ENCODE data around the gene RNF6.

RNF6 gene

DNA sequence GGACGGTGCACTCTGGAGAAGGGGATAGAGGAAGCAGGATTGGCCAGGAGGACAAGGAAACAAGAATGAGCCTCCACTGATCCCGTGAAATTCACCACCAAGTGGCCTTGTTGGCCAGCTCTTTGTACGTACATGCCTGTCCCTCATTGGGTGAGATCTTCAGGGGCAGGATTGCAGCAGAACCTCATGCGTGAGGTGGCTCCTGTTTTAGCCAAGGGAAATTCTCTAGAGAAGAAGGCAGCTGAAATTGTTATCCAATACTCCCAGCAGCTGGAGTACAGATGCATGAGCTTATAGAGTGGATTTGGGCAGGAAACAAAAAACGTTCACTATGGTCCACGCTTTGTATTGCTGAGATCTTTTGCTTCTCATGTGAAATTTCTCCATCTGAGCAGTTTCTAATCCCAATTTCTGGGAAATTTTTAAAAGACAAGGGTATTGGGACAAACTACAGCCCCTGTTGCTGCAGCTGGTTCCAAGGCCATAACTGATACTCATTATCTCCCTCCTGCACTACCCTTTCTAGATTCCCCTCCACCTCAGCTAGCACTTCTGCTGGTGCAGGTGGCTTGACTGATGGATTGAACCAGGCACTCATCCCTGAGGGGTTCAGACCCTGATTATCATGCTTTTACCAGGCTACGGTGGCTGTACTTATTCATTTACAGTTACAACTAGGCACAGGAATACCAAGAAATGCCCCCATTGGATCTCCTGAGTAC lies 3.9 kb upstream of the RNF6 start:
- DNase-seq = no peak

GRCh38 chr13:26222520-26223046 lies 469 bp upstream of the RNF6 start:
- DNase-seq = no peak

GRCh38 chr13:26221399-26221720 lies 754 bp downstream of the RNF6 start:
- DNase-seq = no peak

- DNase-seq = no peak
These were observed 1.5 kb downstream of the RNF6 start for GRCh38 chr13:26220575-26220974.

DNA sequence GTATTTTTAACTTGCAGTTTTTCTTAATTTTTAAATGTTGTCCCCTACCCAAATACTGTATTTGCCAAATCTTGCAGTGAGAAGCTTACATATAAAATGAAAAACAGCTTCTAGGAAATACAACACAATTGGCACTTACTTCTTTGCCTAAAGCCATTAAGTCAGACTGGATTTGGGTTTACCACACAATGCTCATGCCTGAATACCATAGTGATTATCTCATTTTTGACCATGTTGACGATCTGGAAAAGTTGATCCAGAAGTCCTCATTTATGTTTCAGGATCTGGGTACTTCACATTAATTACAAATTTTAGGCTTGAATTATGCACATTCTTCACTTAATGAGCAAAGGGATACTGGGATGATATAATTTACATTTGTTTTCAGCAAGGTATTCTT lies 2.4 kb downstream of the RNF6 start:
- DNase-seq = no peak

DNA sequence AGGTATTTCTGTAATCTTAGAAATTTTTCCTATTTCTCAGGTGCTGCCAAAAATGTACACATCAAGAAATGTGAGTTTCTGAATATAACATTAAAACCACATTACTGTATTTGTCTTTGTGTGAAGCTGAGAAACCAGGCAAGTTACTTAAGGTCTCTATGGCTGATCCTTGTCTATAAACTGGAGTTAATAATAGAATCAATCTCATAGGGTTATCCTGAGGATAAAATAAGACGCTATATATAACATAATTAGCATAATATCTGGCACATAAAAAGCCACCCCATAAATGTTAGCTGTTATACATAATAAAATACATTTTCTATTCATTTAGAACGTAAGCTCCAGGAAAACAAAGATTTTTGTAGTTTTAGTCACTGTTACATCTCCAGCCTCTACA lies 6.1 kb downstream of the RNF6 start:
- no peak for DNase-seq

GRCh38 chr13:26213982-26214381 lies 8.1 kb downstream of the RNF6 start:
- no peak for DNase-seq

GRCh38 chr13:26213345-26213744 lies 8.8 kb downstream of the RNF6 start:
- DNase-seq = no peak

DNA sequence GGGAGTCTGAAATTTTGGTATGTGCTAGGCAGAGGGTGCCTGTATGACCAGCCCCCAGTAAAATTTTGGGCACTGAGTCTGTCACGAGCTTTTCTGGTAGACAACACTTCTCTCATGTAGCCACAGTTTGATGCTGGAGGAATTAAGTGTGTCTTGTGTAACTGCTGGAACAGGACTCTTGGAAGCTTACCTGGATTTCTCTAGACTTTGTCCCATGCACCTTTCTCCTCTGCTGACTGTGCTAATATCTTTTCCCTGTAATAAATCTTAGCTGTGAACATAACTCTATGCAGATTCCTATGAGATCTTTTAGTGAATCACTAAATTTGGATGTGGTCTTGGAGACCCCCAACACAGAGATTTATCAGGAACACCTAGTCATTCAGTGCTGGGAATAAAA lies 13.8 kb downstream of the RNF6 start:
- DNase-seq = no peak

GRCh38 chr13:26202365-26202972 lies 19.6 kb downstream of the RNF6 start:
- DNase-seq = no peak

- no peak for DNase-seq
These were observed 21.3 kb downstream of the RNF6 start for GRCh38 chr13:26200811-26201210.

- no peak for DNase-seq
These were observed 24.0 kb downstream of the RNF6 start for GRCh38 chr13:26198116-26198515.

GRCh38 chr13:26197298-26197697 lies 24.8 kb downstream of the RNF6 start:
- DNase-seq = no peak

GRCh38 chr13:26186995-26187394 lies 35.1 kb downstream of the RNF6 start:
- DNase-seq = no peak

GRCh38 chr13:26186118-26186870 lies 35.8 kb downstream of the RNF6 start:
- DNase-seq = peak; percentile 87

DNA sequence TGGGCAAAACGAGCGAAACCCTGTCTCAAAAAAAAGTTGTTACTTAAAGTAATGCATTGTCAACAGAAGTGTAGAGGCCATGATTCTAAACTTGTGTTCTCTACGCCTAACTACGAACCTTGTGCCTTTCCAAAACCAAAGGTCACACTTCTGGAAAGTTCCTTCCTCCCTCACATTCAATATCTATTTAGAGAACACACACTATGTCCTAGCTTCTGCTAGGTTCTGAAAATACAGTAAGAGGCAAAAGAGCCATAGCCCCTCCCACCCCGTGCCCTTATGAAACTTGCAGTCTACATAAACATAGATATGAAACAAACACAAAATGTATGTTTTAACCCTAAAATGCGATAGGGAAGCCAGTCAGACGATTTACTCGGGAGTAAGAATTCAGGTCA lies 36.4 kb downstream of the RNF6 start:
- no peak for DNase-seq

DNA sequence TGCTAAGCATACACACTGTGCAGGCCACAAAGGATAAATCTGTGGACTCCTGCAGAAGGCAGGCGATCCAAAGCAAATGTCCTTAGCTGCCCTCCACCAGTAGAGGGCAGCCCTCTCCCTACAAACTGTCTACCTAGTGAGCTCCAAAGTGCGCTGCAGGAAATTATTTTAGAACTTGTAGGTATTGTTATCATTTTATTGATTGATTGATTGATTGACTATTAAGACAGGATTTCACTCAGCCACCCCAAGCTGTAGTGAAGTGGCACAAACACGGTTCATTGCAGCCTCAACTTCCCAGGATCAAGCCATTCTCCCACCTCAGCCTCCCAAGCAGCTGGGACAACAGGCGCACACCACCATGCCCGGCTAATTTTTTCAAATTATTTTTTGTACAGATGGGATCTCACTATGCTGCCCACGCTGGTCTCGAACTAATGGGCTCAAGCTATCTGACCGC lies 37.3 kb downstream of the RNF6 start:
- peak; percentile 34 for DNase-seq

- no peak for DNase-seq
These were observed 38.7 kb downstream of the RNF6 start for GRCh38 chr13:26183416-26183815.

DNA sequence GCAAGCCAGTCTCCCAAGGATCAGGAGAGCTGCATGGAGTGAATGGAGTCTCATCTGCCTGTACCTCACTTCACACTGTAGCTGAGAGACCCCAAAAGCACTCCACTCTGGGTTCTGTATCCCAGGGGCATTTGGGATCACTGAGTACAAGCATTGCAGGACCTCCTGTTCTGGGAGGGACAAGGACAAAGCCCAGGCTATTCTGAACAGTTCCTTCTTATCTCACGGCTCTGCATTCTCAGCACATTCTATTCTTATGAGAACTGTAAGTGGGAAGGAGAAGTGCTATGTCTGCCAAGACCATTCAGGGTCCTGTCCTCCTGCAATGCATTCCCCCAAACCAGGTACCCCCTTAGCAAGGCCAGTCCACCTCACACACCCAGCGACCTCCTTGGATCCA lies 42.8 kb downstream of the RNF6 start:
- DNase-seq = no peak

- DNase-seq = no peak
These were observed 53.3 kb downstream of the RNF6 start for GRCh38 chr13:26168835-26169234.

GRCh38 chr13:26168237-26168814 lies 53.8 kb downstream of the RNF6 start:
- DNase-seq = no peak

- DNase-seq = no peak
These were observed 58.3 kb downstream of the RNF6 start for GRCh38 chr13:26163812-26164211.

Data from DMS153 (cell line).